Globus pallidus (tissue), 1 donor: ENCODE results near the gene CRIM1.
A peak's percentile ranks its signal among the peaks of the same experiment; 100 is the strongest.

Experiments
- DNase-seq: peaks from one replicate; pipeline ENCODE4 v3.0.0-alpha.2; 2015; ENCODE audit warnings: low spot score

Gene CRIM1

GRCh38 chr2:36578343-36579296 lies 223.0 kb downstream of the CRIM1 start:
- no peak for DNase-seq

GRCh38 chr2:36579297-36579664 lies 223.7 kb downstream of the CRIM1 start:
- no peak for DNase-seq

GRCh38 chr2:36582538-36582937 lies 227.0 kb downstream of the CRIM1 start:
- no peak for DNase-seq

GRCh38 chr2:36582951-36583350 lies 227.4 kb downstream of the CRIM1 start:
- no peak for DNase-seq

- DNase-seq, result no peak
Measured at GRCh38 chr2:36584148-36584794, 228.7 kb downstream of the CRIM1 start.

GRCh38 chr2:36586672-36587071 lies 231.1 kb downstream of the CRIM1 start:
- no peak for DNase-seq

GRCh38 chr2:36587101-36587500 lies 231.5 kb downstream of the CRIM1 start:
- DNase-seq, result no peak

- no peak for DNase-seq
Measured at GRCh38 chr2:36587556-36587955, 232.0 kb downstream of the CRIM1 start.

- DNase-seq, result peak; percentile 54
Measured at GRCh38 chr2:36589230-36589630, 233.7 kb downstream of the CRIM1 start.

- DNase-seq, result no peak
Measured at GRCh38 chr2:36594849-36595248, 239.3 kb downstream of the CRIM1 start.

GRCh38 chr2:36596397-36596796 lies 240.8 kb downstream of the CRIM1 start:
- no peak for DNase-seq

- DNase-seq, result no peak
Measured at GRCh38 chr2:36597003-36597531, 241.5 kb downstream of the CRIM1 start.

GRCh38 chr2:36597532-36598377 lies 242.2 kb downstream of the CRIM1 start, which contains the start of gene FEZ2:
TSS of gene FEZ2 (minus strand) at chr2:36598168. CDS start at chr2:36598142, 26 bp downstream.
- peak; percentile 78 for DNase-seq
